ENCODE data around the gene PSMB4. TPM values are rescaled to one million over a fixed set of nuclear protein-coding genes. Genes with fewer than 3 reads are reported as not detected.

PSMB4 gene
- total RNA-seq, 2 experiments from 2014 or later: 350 to 353 TPM

- Mint-ChIP-seq H3K9me3 (no peaks in the 10 kb centered on the region), H3K4me3 (no peak overlapping the region), H3K27me3 (no peaks in the 10 kb centered on the region), H3K27ac (no peak overlapping the region), H3K4me1 (ENCODE audit: low read depth) (no peaks in the 10 kb centered on the region), H3K36me3 (ENCODE audit: low read depth) (no peaks in the 10 kb centered on the region)
- intact Hi-C loops (cut with micrococcal nuclease): no loop called here
- ATAC-seq (no peak), DNase-seq (no peak)
- TF ChIP-seq, protein P1, sequence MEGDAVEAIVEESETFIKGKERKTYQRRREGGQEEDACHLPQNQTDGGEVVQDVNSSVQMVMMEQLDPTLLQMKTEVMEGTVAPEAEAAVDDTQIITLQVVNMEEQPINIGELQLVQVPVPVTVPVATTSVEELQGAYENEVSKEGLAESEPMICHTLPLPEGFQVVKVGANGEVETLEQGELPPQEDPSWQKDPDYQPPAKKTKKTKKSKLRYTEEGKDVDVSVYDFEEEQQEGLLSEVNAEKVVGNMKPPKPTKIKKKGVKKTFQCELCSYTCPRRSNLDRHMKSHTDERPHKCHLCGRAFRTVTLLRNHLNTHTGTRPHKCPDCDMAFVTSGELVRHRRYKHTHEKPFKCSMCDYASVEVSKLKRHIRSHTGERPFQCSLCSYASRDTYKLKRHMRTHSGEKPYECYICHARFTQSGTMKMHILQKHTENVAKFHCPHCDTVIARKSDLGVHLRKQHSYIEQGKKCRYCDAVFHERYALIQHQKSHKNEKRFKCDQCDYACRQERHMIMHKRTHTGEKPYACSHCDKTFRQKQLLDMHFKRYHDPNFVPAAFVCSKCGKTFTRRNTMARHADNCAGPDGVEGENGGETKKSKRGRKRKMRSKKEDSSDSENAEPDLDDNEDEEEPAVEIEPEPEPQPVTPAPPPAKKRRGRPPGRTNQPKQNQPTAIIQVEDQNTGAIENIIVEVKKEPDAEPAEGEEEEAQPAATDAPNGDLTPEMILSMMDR (IDR thresholded peaks at IDR 0.05): no peak
- ChIA-PET POLR2A (no interaction called here), CTCF (interaction anchor here (1.7 kb wide), 1 partner anchor 29 kb away, joined by 5 read pairs; no protein-coding TSS in a partner anchor)
Measured at GRCh38 chr1:151369302-151369610, 30.1 kb upstream of the PSMB4 start.

DNA sequence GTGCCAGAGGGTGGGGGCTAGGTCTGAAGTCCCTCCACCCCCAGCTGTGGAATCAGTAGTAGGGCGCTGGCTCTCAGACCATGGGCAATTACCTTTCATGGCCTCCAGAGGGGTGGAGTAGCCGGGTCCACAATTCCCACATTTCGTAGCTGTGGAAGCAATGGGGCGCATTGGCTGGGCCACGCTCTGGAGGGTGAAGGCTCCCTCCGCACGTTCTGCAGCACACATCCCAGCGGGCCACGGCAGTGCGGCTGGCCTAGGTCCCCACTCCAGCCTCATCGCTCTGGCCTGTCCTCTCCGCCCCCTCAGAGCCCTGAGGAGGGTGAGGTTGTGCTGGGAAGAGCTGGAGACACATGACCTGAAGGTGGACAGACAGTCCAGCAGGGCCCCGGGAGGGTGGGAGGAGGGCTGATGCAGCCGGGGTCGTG lies 29.7 kb upstream of the PSMB4 start:
- no peaks in the 10 kb centered on the region for H3K27me3 Mint-ChIP-seq
- CTCF ChIA-PET: interaction anchor here (0.8 to 1.7 kb wide), 2 partner anchors 29 to 69 kb away, joined by 5 read pairs; no protein-coding TSS in a partner anchor
- intact Hi-C loops (cut with micrococcal nuclease): no loop called here
- no peaks in the 10 kb centered on the region for H3K9me3 Mint-ChIP-seq
- H3K4me1 Mint-ChIP-seq (ENCODE audit: low read depth): no peaks in the 10 kb centered on the region
- TF ChIP-seq, protein P1 (IDR thresholded peaks at IDR 0.05): no peak
- ATAC-seq (no peak), DNase-seq (no peak)
- no peak overlapping the region for H3K4me3 Mint-ChIP-seq
- POLR2A ChIA-PET: no interaction called here
- no peaks in the 10 kb centered on the region for H3K36me3 Mint-ChIP-seq (ENCODE audit: low read depth)
- no peak overlapping the region for H3K27ac Mint-ChIP-seq

GRCh38 chr1:151370211-151370911 lies 29.0 kb upstream of the PSMB4 start:
- ChIA-PET POLR2A (no interaction called here), CTCF (interaction anchor here (0.8 to 1.7 kb wide), 2 partner anchors 30 to 70 kb away, joined by 5 read pairs; no protein-coding TSS in a partner anchor)
- intact Hi-C loops (cut with micrococcal nuclease): no loop called here
- Mint-ChIP-seq H3K4me3 (no peak overlapping the region), H3K27me3 (no peaks in the 10 kb centered on the region), H3K27ac (no peak overlapping the region), H3K36me3 (ENCODE audit: low read depth) (no peaks in the 10 kb centered on the region), H3K4me1 (ENCODE audit: low read depth) (no peaks in the 10 kb centered on the region), H3K9me3 (no peaks in the 10 kb centered on the region)
- TF ChIP-seq, protein P1 (IDR thresholded peaks at IDR 0.05): no peak
- DNase-seq: no peak
- no peak for ATAC-seq

- Mint-ChIP-seq H3K27me3 (no peaks in the 10 kb centered on the region), H3K9me3 (no peaks in the 10 kb centered on the region), H3K4me3 (no peak overlapping the region), H3K27ac (no peak overlapping the region), H3K36me3 (ENCODE audit: low read depth) (no peaks in the 10 kb centered on the region), H3K4me1 (ENCODE audit: low read depth) (no peaks in the 10 kb centered on the region)
- POLR2A ChIA-PET: interaction anchor here (0.6 kb wide), 1 partner anchor 90 kb away, joined by 3 read pairs; no protein-coding TSS in a partner anchor
- no peak for ATAC-seq
- TF ChIP-seq, protein P1 (IDR thresholded peaks at IDR 0.05): no peak
- intact Hi-C loops (cut with micrococcal nuclease): no loop called here
- DNase-seq: no peak
- CTCF ChIA-PET: interaction anchor here (1.6 to 1.7 kb wide), 2 partner anchors 11 to 30 kb away, joined by 3 to 5 read pairs; no protein-coding TSS in a partner anchor
Measured at GRCh38 chr1:151371370-151372057, 27.9 kb upstream of the PSMB4 start.

Measured in activated CD8-positive, alpha-beta T cell treated with anti-CD3 and anti-CD28 coated beads for 36 hours (primary cell).